ENCODE data around the gene PTGS1. TPM values are rescaled to one million over a fixed set of nuclear protein-coding genes. Genes with fewer than 3 reads are reported as not detected.
A peak's percentile ranks its signal among the peaks of the same experiment; 100 is the strongest.
"Not testable (repeated sequence)": the region's sequence is repeated elsewhere in the genome, so short reads cannot be mapped to it uniquely, and the experiment has no call there.

The PTGS1 gene
- total RNA-seq, 2 donors from 2014 or later: 0.17 to 0.58 TPM

DNA sequence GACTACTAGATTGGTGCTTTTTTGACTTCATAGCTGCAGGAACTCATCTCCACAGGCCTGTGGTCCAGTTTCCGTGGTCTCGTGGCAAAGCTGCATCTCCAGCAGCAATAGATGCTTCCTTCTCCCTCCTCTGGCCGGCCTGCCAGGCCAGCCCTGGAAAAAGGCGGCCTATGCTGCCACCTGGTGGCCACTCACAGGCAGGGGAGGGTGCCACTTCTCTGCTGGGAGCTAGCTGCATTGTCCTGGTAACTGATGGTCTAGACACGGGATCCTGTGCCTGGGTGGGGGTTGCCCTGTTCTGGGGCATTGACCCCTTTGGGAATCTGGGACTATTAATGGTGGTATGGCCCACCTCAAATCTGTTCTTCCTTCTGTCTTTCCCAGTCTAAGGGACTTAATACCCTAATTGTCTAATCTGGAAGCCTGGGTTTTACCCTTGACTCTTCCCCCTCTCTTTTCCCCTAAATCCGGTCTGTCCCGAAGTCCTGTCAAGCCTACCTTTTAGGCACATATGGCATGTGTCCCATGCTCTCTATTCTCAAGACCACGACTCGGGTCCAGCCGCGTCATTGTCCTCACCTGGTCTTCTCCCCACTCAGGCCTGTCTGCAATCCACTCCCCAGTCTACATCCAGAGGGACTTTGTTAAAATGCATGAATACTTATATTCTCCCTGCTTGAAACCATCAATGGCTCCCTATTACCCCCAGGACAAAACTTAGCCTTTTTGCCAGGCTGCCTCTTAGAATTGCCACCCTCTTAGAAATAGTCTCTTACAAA is 20.1 kb upstream of the PTGS1 start:
- H3K27ac Mint-ChIP-seq: no peak overlapping the region
- DNase-seq: peak; percentile 79 to 86
- H3K36me3 Mint-ChIP-seq (ENCODE audit: insufficient read depth in 2 of 2): no peaks in the 10 kb centered on the region
- peak; percentile 88 to 89 for ATAC-seq (replicated peaks in 1 of 2)
- H3K27me3 Mint-ChIP-seq (ENCODE audit: low read depth): peaks cover 32% of the 10 kb centered on the region
- no peaks in the 10 kb centered on the region for H3K9me3 Mint-ChIP-seq
- peaks cover 22% of the 10 kb centered on the region for H3K4me1 Mint-ChIP-seq (ENCODE audit: low read depth)
- H3K4me3 Mint-ChIP-seq: no peak overlapping the region

- Mint-ChIP-seq H3K9me3 (peaks cover 3 to 4% of the 10 kb centered on the region in 2 donors), H3K27ac (no peak overlapping the region), H3K4me3 (no peak overlapping the region), H3K4me1 (ENCODE audit: low read depth) (peaks cover 8% of the 10 kb centered on the region), H3K36me3 (ENCODE audit: insufficient read depth in 2 of 2) (peaks cover 2 to 3% of the 10 kb centered on the region in 2 donors), H3K27me3 (ENCODE audit: low read depth) (peaks cover 6% of the 10 kb centered on the region)
- ATAC-seq (replicated peaks in 1 of 2) (no peak), DNase-seq (no peak)
Measured at GRCh38 chr9:122354536-122355199, 16.2 kb upstream of the PTGS1 start.

DNA sequence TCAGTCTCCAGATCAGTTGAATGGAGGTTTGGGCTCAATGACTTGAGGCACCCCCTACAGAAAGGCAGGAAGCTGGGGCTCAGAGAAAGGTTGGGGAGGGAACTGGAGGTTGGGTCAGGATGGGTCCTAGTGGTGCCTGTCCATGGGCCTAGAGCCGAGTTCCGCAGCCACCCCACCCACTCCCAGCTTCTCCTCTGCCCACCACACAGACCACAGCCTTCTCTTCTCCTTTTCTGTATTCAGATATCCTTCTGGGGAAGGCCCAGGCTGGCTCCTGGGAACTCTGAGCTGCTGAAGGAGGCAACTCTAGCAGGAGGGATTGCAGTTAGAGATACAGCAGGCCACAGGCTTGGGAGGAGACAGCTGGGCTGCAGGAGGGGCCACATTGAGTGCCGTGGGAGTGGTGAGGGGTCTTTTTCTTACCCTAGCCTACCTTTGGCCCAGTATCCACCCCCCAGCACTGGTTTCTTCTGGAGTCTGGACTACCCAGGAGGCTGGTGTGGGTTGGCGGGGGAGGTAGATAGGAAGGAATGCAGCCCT is 15.4 kb upstream of the PTGS1 start:
- peaks cover 3 to 4% of the 10 kb centered on the region in 2 donors for H3K9me3 Mint-ChIP-seq
- H3K27me3 Mint-ChIP-seq (ENCODE audit: low read depth): no peaks in the 10 kb centered on the region
- no peak for ATAC-seq (replicated peaks in 1 of 2)
- DNase-seq: no peak
- peaks cover 2 to 3% of the 10 kb centered on the region in 2 donors for H3K36me3 Mint-ChIP-seq (ENCODE audit: insufficient read depth in 2 of 2)
- H3K27ac Mint-ChIP-seq: no peak overlapping the region
- peaks cover under 1% of the 10 kb centered on the region for H3K4me1 Mint-ChIP-seq (ENCODE audit: low read depth)
- no peak overlapping the region for H3K4me3 Mint-ChIP-seq

DNA sequence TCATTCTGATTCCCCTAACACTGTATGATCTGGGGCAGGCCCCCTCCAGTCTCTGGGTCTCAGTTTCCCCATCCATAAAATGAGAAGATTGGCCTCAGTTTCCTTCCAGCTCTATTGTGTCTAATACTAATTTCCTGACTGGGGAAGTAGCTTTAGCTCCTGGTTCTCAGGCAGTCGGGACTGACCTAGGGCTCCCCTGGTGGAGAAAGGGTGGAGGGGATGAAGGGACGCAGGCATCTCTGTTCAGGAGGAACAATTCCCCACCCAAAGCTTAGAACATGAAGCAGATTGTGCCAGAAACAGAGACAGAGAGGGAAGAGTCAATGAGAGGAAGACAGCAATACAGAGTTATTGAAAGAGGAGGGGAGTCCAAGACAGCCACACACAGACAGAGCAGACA is 14.2 kb upstream of the PTGS1 start:
- H3K9me3 Mint-ChIP-seq: peaks cover 3 to 4% of the 10 kb centered on the region in 2 donors

DNA sequence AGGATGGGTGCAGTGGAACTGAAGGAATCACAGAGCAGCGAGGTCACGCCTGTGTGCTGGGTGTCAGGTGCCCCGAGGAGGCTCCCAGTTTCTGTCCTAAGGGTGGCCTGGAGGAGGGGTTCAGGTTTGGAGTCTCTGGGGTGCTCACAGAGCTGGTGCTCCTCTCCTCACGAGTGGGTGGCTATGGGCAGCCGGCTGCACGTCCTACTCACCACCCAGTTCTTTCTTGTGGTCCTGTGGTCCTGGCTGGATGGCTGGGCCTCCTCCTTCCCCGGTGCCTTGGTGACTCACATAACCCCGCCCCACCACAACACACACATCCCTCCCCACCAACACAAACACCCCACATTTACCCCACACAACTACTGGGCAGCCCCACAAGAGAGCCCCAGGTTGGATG is 9.9 kb upstream of the PTGS1 start:
- peaks cover 5% of the 10 kb centered on the region for H3K4me1 Mint-ChIP-seq (ENCODE audit: low read depth)
- H3K36me3 Mint-ChIP-seq (ENCODE audit: insufficient read depth in 2 of 2): peaks cover 2 to 3% of the 10 kb centered on the region in 2 donors
- peaks cover 3 to 4% of the 10 kb centered on the region in 2 donors for H3K9me3 Mint-ChIP-seq
- no peak overlapping the region for H3K4me3 Mint-ChIP-seq
- ATAC-seq (replicated peaks in 1 of 2): peak; percentile 33 to 70
- no peaks in the 10 kb centered on the region for H3K27me3 Mint-ChIP-seq (ENCODE audit: low read depth)
- peak in 1 of 2 donors; percentile 29 for DNase-seq
- no peak overlapping the region for H3K27ac Mint-ChIP-seq

More for the DNA sequence above, 14.2 kb upstream of the PTGS1 start:
- ATAC-seq (replicated peaks in 1 of 2): no peak
- DNase-seq: no peak
- Mint-ChIP-seq H3K36me3 (ENCODE audit: insufficient read depth in 2 of 2) (peaks cover 2 to 3% of the 10 kb centered on the region in 2 donors), H3K27me3 (ENCODE audit: low read depth) (no peaks in the 10 kb centered on the region), H3K4me3 (no peak overlapping the region), H3K4me1 (ENCODE audit: low read depth) (peaks cover 5% of the 10 kb centered on the region), H3K27ac (no peak overlapping the region)

DNA sequence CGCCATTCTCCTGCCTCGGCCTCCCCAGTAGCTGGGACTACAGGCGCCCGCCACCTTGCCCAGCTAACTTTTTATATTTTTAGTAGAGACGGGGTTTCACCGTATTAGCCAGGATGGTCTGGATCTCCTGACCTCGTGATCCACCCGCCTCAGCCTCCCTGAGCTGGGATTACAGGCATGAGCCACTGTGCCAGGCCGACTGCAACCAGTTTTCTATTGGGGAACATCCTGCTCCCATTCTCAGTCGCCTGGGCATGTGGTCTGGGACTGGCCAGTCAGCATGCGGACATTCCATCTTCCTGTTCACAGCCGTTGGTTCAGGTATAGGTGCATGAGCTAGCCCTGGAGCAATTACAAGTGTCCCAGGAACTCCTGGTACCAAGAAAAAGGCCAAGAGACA is 7.7 kb upstream of the PTGS1 start:
- not testable (repeated sequence) for H3K9me3 Mint-ChIP-seq; H3K4me1 Mint-ChIP-seq (ENCODE audit: low read depth); H3K4me3 Mint-ChIP-seq; DNase-seq; H3K36me3 Mint-ChIP-seq (ENCODE audit: insufficient read depth in 2 of 2); ATAC-seq (replicated peaks in 1 of 2); H3K27me3 Mint-ChIP-seq (ENCODE audit: low read depth); H3K27ac Mint-ChIP-seq

DNA sequence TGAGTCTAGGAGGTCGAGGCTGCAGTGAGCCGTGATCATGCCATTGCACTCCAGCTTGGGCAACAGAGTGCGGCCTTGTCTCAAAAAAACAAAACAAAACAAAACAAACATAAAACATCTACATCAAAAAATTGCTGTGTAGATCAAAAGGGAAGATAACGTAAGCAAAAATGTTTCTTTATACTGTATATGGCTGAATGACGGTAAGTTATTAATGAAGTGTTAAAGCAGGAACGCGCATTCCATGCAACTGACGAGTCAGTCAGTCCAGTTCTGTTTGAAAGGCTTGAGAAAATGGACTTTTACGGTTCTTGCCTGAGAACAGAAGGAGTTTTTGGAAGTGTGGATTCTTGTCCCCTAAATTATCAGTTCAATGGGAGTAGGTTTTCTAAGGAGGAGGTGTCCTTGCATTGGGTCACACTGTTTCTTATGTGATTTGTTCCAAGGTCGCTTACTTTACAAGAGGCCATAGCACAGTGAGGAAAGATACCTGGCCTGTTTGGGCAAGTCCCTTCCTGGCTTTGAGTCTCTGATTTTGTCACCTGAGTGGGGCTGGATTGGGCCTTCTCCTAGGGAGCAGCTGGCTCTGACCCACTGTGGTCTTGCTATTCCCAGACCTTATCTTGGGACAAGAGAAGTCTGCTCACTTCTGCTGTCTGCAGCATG is 6.6 kb upstream of the PTGS1 start:
- Mint-ChIP-seq H3K36me3 (ENCODE audit: insufficient read depth in 2 of 2) (peaks cover 0 to under 1% of the 10 kb centered on the region in 2 donors), H3K27me3 (ENCODE audit: low read depth) (no peaks in the 10 kb centered on the region), H3K4me1 (ENCODE audit: low read depth) (peaks cover 5% of the 10 kb centered on the region), H3K9me3 (no peaks in the 10 kb centered on the region), H3K4me3 (no peak overlapping the region), H3K27ac (no peak overlapping the region)
- DNase-seq: no peak
- no peak for ATAC-seq (replicated peaks in 1 of 2)

GRCh38 chr9:122364783-122365150 is 6.1 kb upstream of the PTGS1 start:
- peaks cover 5% of the 10 kb centered on the region for H3K4me1 Mint-ChIP-seq (ENCODE audit: low read depth)
- DNase-seq: no peak
- H3K4me3 Mint-ChIP-seq: no peak overlapping the region
- ATAC-seq (replicated peaks in 1 of 2): no peak
- no peak overlapping the region for H3K27ac Mint-ChIP-seq
- no peaks in the 10 kb centered on the region for H3K36me3 Mint-ChIP-seq (ENCODE audit: insufficient read depth in 2 of 2)
- no peaks in the 10 kb centered on the region for H3K9me3 Mint-ChIP-seq
- peaks cover 1% of the 10 kb centered on the region for H3K27me3 Mint-ChIP-seq (ENCODE audit: low read depth)

GRCh38 chr9:122366074-122366660 is 4.7 kb upstream of the PTGS1 start:
- Mint-ChIP-seq H3K27ac (no peak overlapping the region), H3K27me3 (ENCODE audit: low read depth) (peaks cover 15% of the 10 kb centered on the region), H3K36me3 (ENCODE audit: insufficient read depth in 2 of 2) (no peaks in the 10 kb centered on the region), H3K4me1 (ENCODE audit: low read depth) (peaks cover 9% of the 10 kb centered on the region), H3K4me3 (no peak overlapping the region), H3K9me3 (no peaks in the 10 kb centered on the region)
- DNase-seq (no peak), ATAC-seq (replicated peaks in 1 of 2) (no peak)

- no peak overlapping the region for H3K27ac Mint-ChIP-seq
- ATAC-seq (replicated peaks in 1 of 2) (no peak), DNase-seq (no peak)
- peaks cover 24% of the 10 kb centered on the region for H3K27me3 Mint-ChIP-seq (ENCODE audit: low read depth)
- H3K4me1 Mint-ChIP-seq (ENCODE audit: low read depth): peaks cover 12% of the 10 kb centered on the region
- H3K4me3 Mint-ChIP-seq: no peak overlapping the region
- H3K36me3 Mint-ChIP-seq (ENCODE audit: insufficient read depth in 2 of 2): no peaks in the 10 kb centered on the region
- H3K9me3 Mint-ChIP-seq: no peaks in the 10 kb centered on the region
Measured at GRCh38 chr9:122367065-122367464, 3.8 kb upstream of the PTGS1 start.

- peaks cover 12% of the 10 kb centered on the region for H3K4me1 Mint-ChIP-seq (ENCODE audit: low read depth)
- no peaks in the 10 kb centered on the region for H3K9me3 Mint-ChIP-seq
- no peaks in the 10 kb centered on the region for H3K36me3 Mint-ChIP-seq (ENCODE audit: insufficient read depth in 2 of 2)
- DNase-seq (no peak), ATAC-seq (replicated peaks in 1 of 2) (no peak)
- no peak overlapping the region for H3K27ac Mint-ChIP-seq
- H3K27me3 Mint-ChIP-seq (ENCODE audit: low read depth): peaks cover 33% of the 10 kb centered on the region
- no peak overlapping the region for H3K4me3 Mint-ChIP-seq
Measured at GRCh38 chr9:122367774-122368460, 2.9 kb upstream of the PTGS1 start.

DNA sequence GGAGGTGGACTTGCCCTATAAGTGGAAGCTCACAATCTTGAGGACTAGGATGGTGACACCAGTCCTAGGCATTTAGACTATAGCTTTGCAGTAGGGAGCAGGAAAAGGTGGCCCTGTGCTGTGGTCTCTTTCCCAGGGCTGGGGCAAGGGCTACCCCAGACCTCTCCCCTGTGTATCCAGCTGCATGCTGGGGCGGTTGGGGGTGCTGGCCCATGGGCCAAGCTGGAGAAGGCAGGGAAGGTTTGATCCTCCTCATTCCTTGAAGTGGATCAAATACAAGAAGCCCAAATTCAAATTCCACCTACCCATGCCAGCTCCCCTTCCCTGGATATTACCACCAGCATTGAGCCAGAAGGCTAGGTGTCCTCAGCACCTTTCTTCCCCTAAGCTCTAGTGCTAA is 2.2 kb upstream of the PTGS1 start:
- Mint-ChIP-seq H3K27ac (no peak overlapping the region), H3K9me3 (no peaks in the 10 kb centered on the region), H3K4me1 (ENCODE audit: low read depth) (peaks cover 12% of the 10 kb centered on the region), H3K27me3 (ENCODE audit: low read depth) (peaks cover 36% of the 10 kb centered on the region), H3K36me3 (ENCODE audit: insufficient read depth in 2 of 2) (no peaks in the 10 kb centered on the region), H3K4me3 (no peak overlapping the region)
- ATAC-seq (replicated peaks in 1 of 2) (no peak), DNase-seq (no peak)

All from activated T-cell treated with anti-CD3 and anti-CD28 coated beads, Interleukin-2, amount 50 U/mL, for 72 hours (primary cell).